Measurements from ENCODE around the gene SOX21. TPM values are rescaled to one million over a fixed set of nuclear protein-coding genes. Genes with fewer than 3 reads are reported as not detected.

The SOX21 gene
- total and polyA plus RNA-seq, 4 donors, result 0.22 to 0.46 (median 0.31) TPM

GRCh38 chr13:94662274-94662945 is 49.9 kb downstream of the SOX21 start:
- Histone ChIP-seq H3K36me3 (ENCODE audit: control insufficient read depth in 4 of 4, insufficient read depth in 4 of 4, low read length in 4 of 4) (no peaks in the 10 kb centered on the region), H3K27me3 (ENCODE audit: control insufficient read depth in 3 of 3, insufficient read depth in 3 of 3, low read length in 2 of 3) (peaks cover 0 to 50% (median 34%) of the 10 kb centered on the region in 3 donors), H3K27ac (ENCODE audit: low read depth in 1 of 2, low read length in 1 of 2) (no peak overlapping the region), H3K9ac (ENCODE audit: insufficient read depth in 1 of 2, low read length in 2 of 2) (no peak overlapping the region), H3K4me3 (no peak overlapping the region), H3K4me1 (ENCODE audit: control insufficient read depth in 5 of 5, insufficient read depth in 5 of 5, low read length in 5 of 5) (peaks cover 0 to 12% (median 0%) of the 10 kb centered on the region in 5 donors), H3K9me3 (ENCODE audit: control insufficient read depth in 4 of 4, insufficient read depth in 3 of 4, low read length in 3 of 4) (peaks cover 0 to 2% (median 0%) of the 10 kb centered on the region in 4 donors)
- ATAC-seq (ENCODE audit: insufficient read depth, low FRiP score), result no peak
- TF ChIP-seq, protein P1, sequence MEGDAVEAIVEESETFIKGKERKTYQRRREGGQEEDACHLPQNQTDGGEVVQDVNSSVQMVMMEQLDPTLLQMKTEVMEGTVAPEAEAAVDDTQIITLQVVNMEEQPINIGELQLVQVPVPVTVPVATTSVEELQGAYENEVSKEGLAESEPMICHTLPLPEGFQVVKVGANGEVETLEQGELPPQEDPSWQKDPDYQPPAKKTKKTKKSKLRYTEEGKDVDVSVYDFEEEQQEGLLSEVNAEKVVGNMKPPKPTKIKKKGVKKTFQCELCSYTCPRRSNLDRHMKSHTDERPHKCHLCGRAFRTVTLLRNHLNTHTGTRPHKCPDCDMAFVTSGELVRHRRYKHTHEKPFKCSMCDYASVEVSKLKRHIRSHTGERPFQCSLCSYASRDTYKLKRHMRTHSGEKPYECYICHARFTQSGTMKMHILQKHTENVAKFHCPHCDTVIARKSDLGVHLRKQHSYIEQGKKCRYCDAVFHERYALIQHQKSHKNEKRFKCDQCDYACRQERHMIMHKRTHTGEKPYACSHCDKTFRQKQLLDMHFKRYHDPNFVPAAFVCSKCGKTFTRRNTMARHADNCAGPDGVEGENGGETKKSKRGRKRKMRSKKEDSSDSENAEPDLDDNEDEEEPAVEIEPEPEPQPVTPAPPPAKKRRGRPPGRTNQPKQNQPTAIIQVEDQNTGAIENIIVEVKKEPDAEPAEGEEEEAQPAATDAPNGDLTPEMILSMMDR (IDR thresholded peaks at IDR 0.05; ENCODE audit: control extremely low read depth, extremely low read depth), result no peak
- 17 to 25% methylated on average over 12 of the region's 12 CpGs for WGBS, 2 donors
- DNase-seq, result peak; percentile 16 to 56 (median 55)

DNA sequence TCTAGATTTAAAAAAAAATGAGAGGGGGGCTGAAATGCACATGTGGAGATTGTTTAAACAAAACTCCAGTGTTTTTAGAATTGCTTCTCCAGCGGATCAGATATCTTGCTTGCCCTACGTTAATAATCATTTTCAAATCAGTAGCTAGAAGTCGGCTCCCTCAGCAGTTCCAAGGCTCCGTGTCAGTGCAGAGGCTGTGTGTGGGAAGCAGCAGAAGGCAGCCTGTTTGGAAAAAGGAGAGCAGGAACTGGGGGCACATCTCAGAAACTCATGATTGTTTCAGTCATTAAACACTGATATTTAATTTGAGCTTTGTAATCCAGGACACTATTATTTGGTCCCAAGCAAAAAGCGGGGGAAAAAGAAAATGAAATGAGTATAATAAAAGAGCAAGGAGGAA is 50.9 kb downstream of the SOX21 start:
- no peak overlapping the region for H3K9ac ChIP-seq (ENCODE audit: insufficient read depth in 1 of 2, low read length in 2 of 2)
- H3K9me3 ChIP-seq (ENCODE audit: control insufficient read depth in 4 of 4, insufficient read depth in 3 of 4, low read length in 3 of 4), result peaks cover 0 to 2% (median 0%) of the 10 kb centered on the region in 4 donors
- TF ChIP-seq, protein P1 (IDR thresholded peaks at IDR 0.05; ENCODE audit: control extremely low read depth, extremely low read depth), result no peak
- ATAC-seq (ENCODE audit: insufficient read depth, low FRiP score), result no peak
- H3K27me3 ChIP-seq (ENCODE audit: control insufficient read depth in 3 of 3, insufficient read depth in 3 of 3, low read length in 2 of 3), result peaks cover 0 to 47% (median 34%) of the 10 kb centered on the region in 3 donors
- no peak overlapping the region for H3K27ac ChIP-seq (ENCODE audit: low read depth in 1 of 2, low read length in 1 of 2)
- no peak overlapping the region for H3K4me3 ChIP-seq
- peaks cover 0 to 12% (median 0%) of the 10 kb centered on the region in 5 donors for H3K4me1 ChIP-seq (ENCODE audit: control insufficient read depth in 5 of 5, insufficient read depth in 5 of 5, low read length in 5 of 5)
- H3K36me3 ChIP-seq (ENCODE audit: control insufficient read depth in 4 of 4, insufficient read depth in 4 of 4, low read length in 4 of 4), result no peaks in the 10 kb centered on the region
- peak in 2 of 3 donors; percentile 10 to 25 for DNase-seq
- WGBS, 2 donors, result 69 to 72% methylated on average over 5 of the region's 5 CpGs

GRCh38 chr13:94660695-94661326 is 51.5 kb downstream of the SOX21 start:
- Histone ChIP-seq H3K4me1 (ENCODE audit: control insufficient read depth in 5 of 5, insufficient read depth in 5 of 5, low read length in 5 of 5) (peaks cover 0 to 12% (median 0%) of the 10 kb centered on the region in 5 donors), H3K27ac (ENCODE audit: low read depth in 1 of 2, low read length in 1 of 2) (no peak overlapping the region), H3K4me3 (no peak overlapping the region), H3K9me3 (ENCODE audit: control insufficient read depth in 4 of 4, insufficient read depth in 3 of 4, low read length in 3 of 4) (peaks cover 0 to 5% (median 3%) of the 10 kb centered on the region in 4 donors), H3K36me3 (ENCODE audit: control insufficient read depth in 4 of 4, insufficient read depth in 4 of 4, low read length in 4 of 4) (no peaks in the 10 kb centered on the region), H3K27me3 (ENCODE audit: control insufficient read depth in 3 of 3, insufficient read depth in 3 of 3, low read length in 2 of 3) (peaks cover 0 to 43% (median 32%) of the 10 kb centered on the region in 3 donors), H3K9ac (ENCODE audit: insufficient read depth in 1 of 2, low read length in 2 of 2) (peak overlapping the region in 1 of 2 donors; percentile 11)
- WGBS, 2 donors, result 50 to 52% methylated on average over 6 of the region's 6 CpGs
- TF ChIP-seq, protein P1 (IDR thresholded peaks at IDR 0.05; ENCODE audit: control extremely low read depth, extremely low read depth), result no peak
- DNase-seq (peak; percentile 16 to 74 (median 69)), ATAC-seq (ENCODE audit: insufficient read depth, low FRiP score) (no peak)

Small RNA genes lying within 50 kb of the gene (small RNA-seq; reads per million reads assigned to genes)
- not detected for gene RN7SL585P (ENCODE audit: low replicate concordance)

Other genes starting within 250 kb of the SOX21 start
- gene DCT, start 232.9 kb downstream of the SOX21 start, total RNA-seq, result 1 to 10 TPM in 1 of 2 donors, under 1 TPM in 1; 0.25 to 1.1 TPM
- gene DCT, start 232.9 kb downstream of the SOX21 start, polyA plus RNA-seq, result under 1 TPM; 0.02 to 0.12 TPM
- 10 to 100 TPM in 1 of 2 donors, 1 to 10 TPM in 1; 7.5 to 24.4 TPM for gene TGDS, start 116.4 kb downstream of the SOX21 start, total RNA-seq
- 10 to 100 TPM in 1 of 2 donors, 1 to 10 TPM in 1; 7.9 to 10.2 TPM for gene TGDS, start 116.4 kb downstream of the SOX21 start, polyA plus RNA-seq
- 1 to 10 TPM; 5.3 to 7.0 TPM for gene GPR180, start 110.7 kb downstream of the SOX21 start, total RNA-seq
- 1 to 10 TPM; 1.7 to 2.4 TPM for gene GPR180, start 110.7 kb downstream of the SOX21 start, polyA plus RNA-seq

Data from lung (tissue), 13 donors.